Loucy (cell line): ENCODE results near the gene OR51B5.
"Not testable (repeated sequence)": the region's sequence is repeated elsewhere in the genome, so short reads cannot be mapped to it uniquely, and the experiment has no call there.

Experiments
- H2AFZ ChIP-seq: fragments of 200-600 bp; sonication (generic); 2 replicates; pipeline ENCODE4 v1.6.0; 2016; ENCODE audit warnings: antibody characterized with exemption, mild to moderate bottlenecking, low read length, moderate library complexity
- H3F3A ChIP-seq: fragments of 200-600 bp; 2 replicates; pipeline ENCODE4 v1.6.0; 2016; ENCODE audit warnings: antibody characterized with exemption, low read depth, mild to moderate bottlenecking
- H3K27me3 ChIP-seq: fragments of 200-600 bp; sonication (generic); 2 replicates; pipeline ENCODE4 v1.6.1; 2014; ENCODE audit warnings: low read length, mild to moderate bottlenecking; ENCODE audit not compliant: insufficient read depth, poor library complexity, severe bottlenecking
- H3K36me3 ChIP-seq: fragments of 200-600 bp; sonication (generic); 2 replicates; pipeline ENCODE4 v1.6.1; 2016; ENCODE audit warnings: low read length; ENCODE audit not compliant: insufficient read depth
- H3K4me1 ChIP-seq: fragments of 200-600 bp; sonication (generic); 2 replicates; pipeline ENCODE4 v1.5.1; 2014; ENCODE audit warnings: low read length, mild to moderate bottlenecking; ENCODE audit not compliant: insufficient read depth, poor library complexity, severe bottlenecking
- H3K4me2 ChIP-seq: fragments of 200-600 bp; sonication (generic); 2 replicates; pipeline ENCODE4 v1.6.0; 2014; ENCODE audit warnings: antibody characterized with exemption, low read length, low read depth, mild to moderate bottlenecking; ENCODE audit not compliant: poor library complexity, severe bottlenecking
- H3K4me3 ChIP-seq: fragments of 200-600 bp; sonication (generic); 2 replicates; pipeline ENCODE4 v1.5.1; 2014; ENCODE audit warnings: low read length, mild to moderate bottlenecking, mixed read lengths; ENCODE audit not compliant: poor library complexity, severe bottlenecking
- H3K79me2 ChIP-seq: fragments of 200-600 bp; sonication (generic); 2 replicates; pipeline ENCODE4 v1.6.1; 2014; ENCODE audit warnings: low read length; ENCODE audit not compliant: insufficient read depth
- H3K9ac ChIP-seq: fragments of 200-600 bp; sonication (generic); 2 replicates; pipeline ENCODE4 v1.6.0; 2014; ENCODE audit warnings: mild to moderate bottlenecking, low read depth, low read length, moderate library complexity; ENCODE audit not compliant: poor library complexity, severe bottlenecking
- H3K9me2 ChIP-seq: fragments of 200-600 bp; sonication (generic); replicated peaks from 2 replicates; pipeline ENCODE4 v1.6.1; 2016; ENCODE audit warnings: low read depth, low read length, mixed read lengths
- H3K9me3 ChIP-seq: fragments of 200-600 bp; sonication (generic); 2 replicates; pipeline ENCODE4 v1.6.1; 2014; ENCODE audit warnings: mild to moderate bottlenecking, antibody characterized with exemption, low read length, low read depth; ENCODE audit not compliant: insufficient read depth
- H4K20me1 ChIP-seq: fragments of 200-600 bp; sonication (generic); 2 replicates; pipeline ENCODE4 v1.6.0; 2014; ENCODE audit warnings: antibody characterized with exemption, low read length, mild to moderate bottlenecking; ENCODE audit not compliant: insufficient read depth, poor library complexity, severe bottlenecking
- CTCF ChIP-seq: fragments of 200-600 bp; sonication (generic); conservative IDR thresholded peaks from 2 replicates; pipeline ENCODE4 v1.5.1; 2014; ENCODE audit warnings: mild to moderate bottlenecking, antibody characterized with exemption, low read length
- EZH2phosphoT487 ChIP-seq: fragments of 200-600 bp; IDR thresholded peaks from 2 replicates; pipeline ENCODE4 v1.6.1; 2018; ENCODE audit warnings: antibody characterized with exemption, mild to moderate bottlenecking, moderate library complexity, borderline replicate concordance

The OR51B5 gene

GRCh38 chr11:5297721-5298323, 45.5 kb downstream of the OR51B5 start:
- TF ChIP-seq EZH2phosphoT487, result no peak
- TF ChIP-seq CTCF, result no peak
- Histone ChIP-seq H3K36me3 (no peaks in the 10 kb centered on the region), H3K9ac (no peak overlapping the region), H3K79me2 (no peaks in the 10 kb centered on the region), H3F3A (no peaks in the 10 kb centered on the region), H3K9me3 (no peaks in the 10 kb centered on the region), H3K4me2 (no peak overlapping the region), H3K4me3 (no peak overlapping the region), H4K20me1 (no peaks in the 10 kb centered on the region), H3K9me2 (no peaks in the 10 kb centered on the region), H3K4me1 (no peaks in the 10 kb centered on the region), H2AFZ (no peak overlapping the region), H3K27me3 (no peaks in the 10 kb centered on the region)

- not testable (repeated sequence) for H3K36me3 ChIP-seq, H3K9me2 ChIP-seq, H3K9ac ChIP-seq, H3K4me2 ChIP-seq, H3K27me3 ChIP-seq, H4K20me1 ChIP-seq, H3K79me2 ChIP-seq, H3F3A ChIP-seq, H2AFZ ChIP-seq, H3K4me3 ChIP-seq, H3K4me1 ChIP-seq, H3K9me3 ChIP-seq
Measured at GRCh38 chr11:5294342-5294995, 48.9 kb downstream of the OR51B5 start.

- Histone ChIP-seq H3K4me1 (no peaks in the 10 kb centered on the region), H3K36me3 (no peaks in the 10 kb centered on the region), H3K9me2 (no peaks in the 10 kb centered on the region), H3K4me3 (no peak overlapping the region), H3K9ac (no peak overlapping the region), H3K4me2 (no peak overlapping the region), H3F3A (no peaks in the 10 kb centered on the region), H3K79me2 (no peaks in the 10 kb centered on the region), H2AFZ (no peak overlapping the region), H4K20me1 (no peaks in the 10 kb centered on the region), H3K27me3 (no peaks in the 10 kb centered on the region), H3K9me3 (no peaks in the 10 kb centered on the region)
- TF ChIP-seq CTCF, result no peak
- no peak for TF ChIP-seq EZH2phosphoT487
Measured at GRCh38 chr11:5293028-5293427, 50.3 kb downstream of the OR51B5 start.
